ENCODE measurements around the gene UBE2J2.

Gene UBE2J2

GRCh38 chr1:1212780-1213344 is 60.8 kb downstream of the UBE2J2 start:
- Histone ChIP-seq H3K27me3 (ENCODE audit: insufficient read depth, low read length) (no peaks in the 10 kb centered on the region), H3K9ac (ENCODE audit: low read depth, low read length) (no peak overlapping the region), H3K27ac (ENCODE audit: low read length) (no peak overlapping the region), H3K9me3 (ENCODE audit: insufficient read depth, low read depth, low read length) (no peaks in the 10 kb centered on the region), H3K36me3 (ENCODE audit: insufficient read depth, low read depth, low read length) (peaks cover 3% of the 10 kb centered on the region; the same call in 1 of the 2 replicates), H3K4me3 (ENCODE audit: low read length) (no peak overlapping the region), H3K4me1 (ENCODE audit: insufficient read depth, low read length) (no peaks in the 10 kb centered on the region)

GRCh38 chr1:1211541-1212441 is 61.9 kb downstream of the UBE2J2 start:
- no peak overlapping the region for H3K9ac ChIP-seq (ENCODE audit: low read depth, low read length)
- no peaks in the 10 kb centered on the region for H3K9me3 ChIP-seq (ENCODE audit: insufficient read depth, low read depth, low read length)
- H3K4me1 ChIP-seq (ENCODE audit: insufficient read depth, low read length) = no peaks in the 10 kb centered on the region

DNA sequence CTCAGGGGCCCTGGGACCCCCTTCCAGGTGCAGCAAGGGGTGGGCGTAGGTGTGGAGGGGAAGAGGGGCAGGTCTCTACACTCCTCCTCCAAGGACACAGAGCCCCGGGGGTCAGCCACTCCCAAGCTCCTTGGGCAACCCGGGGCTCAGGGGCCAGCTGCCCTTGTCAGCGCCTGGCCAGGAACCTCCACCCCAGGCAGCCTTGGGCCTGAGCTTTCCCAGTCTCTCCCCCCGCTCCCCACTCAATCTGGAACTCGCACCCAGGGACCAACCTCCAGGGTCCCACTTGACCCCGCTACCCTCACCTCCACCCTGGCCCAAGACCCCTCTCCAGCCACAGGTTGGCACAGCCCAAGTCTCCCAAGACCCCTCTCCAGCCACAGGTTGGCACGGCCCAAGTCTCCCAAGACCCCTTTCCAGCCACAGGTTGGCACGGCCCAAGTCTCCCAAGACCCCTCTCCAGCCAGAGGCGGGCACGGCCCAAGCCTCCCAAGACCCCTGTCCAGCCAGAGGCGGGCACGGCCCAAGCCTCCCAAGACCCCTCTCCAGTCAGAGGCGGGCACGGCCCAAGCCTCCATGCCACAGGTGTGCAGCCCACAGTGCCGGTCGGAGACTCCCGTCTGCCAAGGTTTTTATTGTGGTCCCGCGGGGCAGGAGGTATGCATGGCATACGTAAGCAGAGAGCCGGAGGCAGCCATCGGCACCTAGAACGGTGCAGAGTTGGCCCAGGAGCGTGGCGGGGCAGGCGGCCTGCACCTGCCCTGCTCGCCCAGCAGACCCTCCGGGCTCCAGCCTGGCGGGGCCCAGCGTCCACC is 62.7 kb downstream of the UBE2J2 start:
- Histone ChIP-seq H3K27ac (ENCODE audit: low read length) (no peak overlapping the region), H3K9me3 (ENCODE audit: insufficient read depth, low read depth, low read length) (no peaks in the 10 kb centered on the region), H3K4me3 (ENCODE audit: low read length) (no peak overlapping the region), H3K9ac (ENCODE audit: low read depth, low read length) (no peak overlapping the region), H3K27me3 (ENCODE audit: insufficient read depth, low read length) (peaks cover 17% of the 10 kb centered on the region), H3K4me1 (ENCODE audit: insufficient read depth, low read length) (no peaks in the 10 kb centered on the region), H3K36me3 (ENCODE audit: insufficient read depth, low read depth, low read length) (no peaks in the 10 kb centered on the region)

More at GRCh38 chr1:1211541-1212441, 61.9 kb downstream of the UBE2J2 start:
- no peak overlapping the region for H3K4me3 ChIP-seq (ENCODE audit: low read length)
- no peaks in the 10 kb centered on the region for H3K36me3 ChIP-seq (ENCODE audit: insufficient read depth, low read depth, low read length)
- no peak overlapping the region for H3K27ac ChIP-seq (ENCODE audit: low read length)
- peaks cover 8% of the 10 kb centered on the region for H3K27me3 ChIP-seq (ENCODE audit: insufficient read depth, low read length)

DNA sequence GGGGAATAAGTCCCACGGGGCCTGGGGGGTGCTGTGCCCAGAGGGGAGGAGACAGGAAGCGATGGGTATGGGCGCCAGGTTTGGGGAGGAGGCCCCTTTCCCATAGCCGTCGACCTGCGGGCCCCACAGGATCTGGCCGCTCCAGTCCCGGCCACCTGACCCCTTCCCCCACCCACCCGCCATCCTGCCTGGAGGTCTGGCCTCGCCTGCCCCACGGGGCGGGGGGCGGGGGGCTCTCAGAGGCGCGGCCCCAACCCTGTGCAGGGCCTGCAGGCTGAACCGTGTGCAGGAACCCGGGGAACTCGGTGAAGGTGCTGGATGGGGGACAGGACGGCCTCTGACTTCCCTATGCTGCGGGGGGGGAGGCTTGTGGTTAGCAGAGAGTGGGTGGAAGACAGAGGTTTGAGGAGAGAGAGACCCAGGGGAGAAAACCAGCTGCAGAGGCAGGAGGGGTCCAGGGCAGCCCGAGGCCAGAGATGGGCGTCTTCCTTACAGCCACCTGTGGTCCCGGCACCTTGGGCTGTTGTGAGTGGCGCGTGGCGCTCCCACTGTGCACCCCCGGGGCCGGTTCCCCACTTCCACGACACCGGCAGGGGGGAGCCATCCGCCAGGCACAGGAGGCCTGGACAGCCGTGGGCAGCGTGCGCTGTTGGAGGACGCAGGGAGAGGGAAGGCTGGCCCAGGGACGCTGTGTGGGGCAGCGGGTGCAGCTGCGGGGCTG is 64.8 kb downstream of the UBE2J2 start:
- Histone ChIP-seq H3K4me1 (ENCODE audit: insufficient read depth, low read length) (no peaks in the 10 kb centered on the region), H3K9me3 (ENCODE audit: insufficient read depth, low read depth, low read length) (no peaks in the 10 kb centered on the region), H3K4me3 (ENCODE audit: low read length) (no peak overlapping the region), H3K27me3 (ENCODE audit: insufficient read depth, low read length) (peaks cover 30% of the 10 kb centered on the region), H3K9ac (ENCODE audit: low read depth, low read length) (no peak overlapping the region), H3K36me3 (ENCODE audit: insufficient read depth, low read depth, low read length) (no peaks in the 10 kb centered on the region), H3K27ac (ENCODE audit: low read length) (no peak overlapping the region)

DNA sequence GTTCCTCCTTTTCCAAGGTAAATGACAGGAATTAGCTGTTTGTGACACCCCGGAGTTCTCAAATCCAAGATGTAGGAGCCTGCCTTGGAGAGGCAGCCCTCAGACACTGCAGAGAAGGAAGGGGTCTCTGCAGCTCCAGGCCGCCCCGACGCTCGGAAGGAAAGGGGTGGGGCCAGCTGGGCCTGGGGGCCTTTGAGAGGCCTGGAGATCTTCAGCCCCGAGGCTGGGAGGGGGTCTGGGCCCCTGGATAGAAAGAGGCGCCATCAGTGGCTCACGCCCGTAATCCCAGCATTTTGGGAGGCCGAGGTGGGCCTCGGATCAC is 66.1 kb downstream of the UBE2J2 start:
- peaks cover 30% of the 10 kb centered on the region for H3K27me3 ChIP-seq (ENCODE audit: insufficient read depth, low read length)

DNA sequence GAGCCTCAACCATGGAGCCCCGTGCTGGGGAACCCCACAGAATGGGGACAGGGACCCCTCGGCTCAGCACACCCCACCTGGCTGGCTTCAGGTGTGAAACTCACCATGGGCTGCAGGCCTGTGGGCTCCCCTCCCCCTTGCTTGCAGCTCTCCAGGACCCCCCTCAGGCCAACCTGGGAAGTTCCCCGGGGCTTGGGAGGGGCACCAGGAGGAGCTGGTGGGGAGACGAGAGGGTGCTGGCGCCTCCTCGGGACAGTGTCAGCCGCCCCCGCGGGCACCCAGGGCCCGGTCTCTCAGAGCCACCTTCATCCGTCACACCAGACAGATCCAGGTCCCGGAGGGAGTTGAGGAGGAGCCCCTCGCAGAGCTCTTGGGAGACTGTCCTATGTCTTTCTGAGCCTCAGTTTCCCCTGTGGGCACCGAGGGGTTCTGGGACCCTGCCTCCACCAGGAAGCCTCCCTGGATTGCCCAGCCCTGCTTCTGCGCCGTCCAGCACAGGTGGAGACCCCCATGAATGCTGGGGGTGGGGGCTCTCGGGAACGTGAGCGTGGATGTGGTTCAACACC is 66.6 kb downstream of the UBE2J2 start:
- no peak overlapping the region for H3K9ac ChIP-seq (ENCODE audit: low read depth, low read length)
- peak overlapping the region; percentile 53; the same call in 1 of the 2 replicates for H3K4me3 ChIP-seq (ENCODE audit: low read length)
- H3K27ac ChIP-seq (ENCODE audit: low read length) = no peak overlapping the region
- no peaks in the 10 kb centered on the region for H3K4me1 ChIP-seq (ENCODE audit: insufficient read depth, low read length)
- H3K27me3 ChIP-seq (ENCODE audit: insufficient read depth, low read length) = peaks cover 30% of the 10 kb centered on the region
- H3K9me3 ChIP-seq (ENCODE audit: insufficient read depth, low read depth, low read length) = no peaks in the 10 kb centered on the region
- H3K36me3 ChIP-seq (ENCODE audit: insufficient read depth, low read depth, low read length) = no peaks in the 10 kb centered on the region

More for the DNA sequence above, 66.1 kb downstream of the UBE2J2 start:
- Histone ChIP-seq H3K9ac (ENCODE audit: low read depth, low read length) (no peak overlapping the region), H3K4me3 (ENCODE audit: low read length) (no peak overlapping the region), H3K27ac (ENCODE audit: low read length) (no peak overlapping the region), H3K36me3 (ENCODE audit: insufficient read depth, low read depth, low read length) (no peaks in the 10 kb centered on the region), H3K9me3 (ENCODE audit: insufficient read depth, low read depth, low read length) (no peaks in the 10 kb centered on the region), H3K4me1 (ENCODE audit: insufficient read depth, low read length) (no peaks in the 10 kb centered on the region)

DNA sequence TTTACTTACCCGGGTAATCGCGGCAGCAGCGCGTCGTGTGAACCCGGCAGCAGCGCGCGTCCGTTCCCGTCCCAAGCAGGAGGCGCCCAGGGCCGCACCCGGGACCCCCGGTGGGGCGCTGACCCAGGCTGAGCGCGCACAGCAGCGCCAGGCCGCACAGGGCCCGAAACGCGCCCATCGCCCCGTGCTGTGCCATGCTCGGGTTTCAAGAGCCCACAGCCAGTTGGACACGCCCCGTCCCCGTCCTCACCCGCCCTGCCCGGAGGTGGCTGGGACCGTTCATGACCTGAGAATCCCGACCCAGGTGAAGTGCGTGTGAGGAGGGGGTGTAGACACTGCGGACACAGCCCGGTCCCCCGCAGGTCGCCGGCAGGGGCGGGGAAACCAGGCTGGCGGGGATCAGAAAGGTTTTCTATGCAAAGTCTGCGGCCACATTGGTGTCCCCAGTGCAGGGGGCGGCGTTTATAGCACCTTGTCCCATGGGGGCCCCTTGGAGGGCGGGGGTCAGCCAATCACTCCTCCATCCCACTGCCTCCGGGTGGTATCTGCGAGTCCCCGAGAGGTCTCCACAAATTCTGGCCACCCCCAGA is 67.2 kb downstream of the UBE2J2 start, which contains the start of gene TNFRSF18:
Gene TNFRSF18, minus strand, starts transcription at position 217 of the 590 bp plus-strand sequence. Its CDS starts 21 bp downstream, at position 196.
- peak within 1 kb of the TSS; percentile 53; the same call in 1 of the 2 replicates for H3K4me3 ChIP-seq (ENCODE audit: low read length)
- no peaks in the 10 kb centered on the region for H3K9me3 ChIP-seq (ENCODE audit: insufficient read depth, low read depth, low read length)
- H3K27ac ChIP-seq (ENCODE audit: low read length) = no peak within 1 kb of the TSS
- no peaks in the 10 kb centered on the region for H3K36me3 ChIP-seq (ENCODE audit: insufficient read depth, low read depth, low read length)
- peaks cover 30% of the 10 kb centered on the region for H3K27me3 ChIP-seq (ENCODE audit: insufficient read depth, low read length)
- no peaks in the 10 kb centered on the region for H3K4me1 ChIP-seq (ENCODE audit: insufficient read depth, low read length)
- H3K9ac ChIP-seq (ENCODE audit: low read depth, low read length) = no peak within 1 kb of the TSS

GRCh38 chr1:1205769-1206375 is 67.8 kb downstream of the UBE2J2 start:
- Histone ChIP-seq H3K36me3 (ENCODE audit: insufficient read depth, low read depth, low read length) (no peaks in the 10 kb centered on the region), H3K9me3 (ENCODE audit: insufficient read depth, low read depth, low read length) (no peaks in the 10 kb centered on the region), H3K9ac (ENCODE audit: low read depth, low read length) (no peak overlapping the region), H3K4me3 (ENCODE audit: low read length) (peak overlapping the region; percentile 53; the same call in 1 of the 2 replicates), H3K4me1 (ENCODE audit: insufficient read depth, low read length) (no peaks in the 10 kb centered on the region), H3K27ac (ENCODE audit: low read length) (no peak overlapping the region), H3K27me3 (ENCODE audit: insufficient read depth, low read length) (peaks cover 30% of the 10 kb centered on the region)

GRCh38 chr1:1204998-1205768 is 68.5 kb downstream of the UBE2J2 start:
- Histone ChIP-seq H3K27me3 (ENCODE audit: insufficient read depth, low read length) (peaks cover 35% of the 10 kb centered on the region), H3K27ac (ENCODE audit: low read length) (no peak overlapping the region), H3K9me3 (ENCODE audit: insufficient read depth, low read depth, low read length) (no peaks in the 10 kb centered on the region), H3K4me3 (ENCODE audit: low read length) (no peak overlapping the region), H3K4me1 (ENCODE audit: insufficient read depth, low read length) (no peaks in the 10 kb centered on the region), H3K9ac (ENCODE audit: low read depth, low read length) (no peak overlapping the region), H3K36me3 (ENCODE audit: insufficient read depth, low read depth, low read length) (no peaks in the 10 kb centered on the region)

DNA sequence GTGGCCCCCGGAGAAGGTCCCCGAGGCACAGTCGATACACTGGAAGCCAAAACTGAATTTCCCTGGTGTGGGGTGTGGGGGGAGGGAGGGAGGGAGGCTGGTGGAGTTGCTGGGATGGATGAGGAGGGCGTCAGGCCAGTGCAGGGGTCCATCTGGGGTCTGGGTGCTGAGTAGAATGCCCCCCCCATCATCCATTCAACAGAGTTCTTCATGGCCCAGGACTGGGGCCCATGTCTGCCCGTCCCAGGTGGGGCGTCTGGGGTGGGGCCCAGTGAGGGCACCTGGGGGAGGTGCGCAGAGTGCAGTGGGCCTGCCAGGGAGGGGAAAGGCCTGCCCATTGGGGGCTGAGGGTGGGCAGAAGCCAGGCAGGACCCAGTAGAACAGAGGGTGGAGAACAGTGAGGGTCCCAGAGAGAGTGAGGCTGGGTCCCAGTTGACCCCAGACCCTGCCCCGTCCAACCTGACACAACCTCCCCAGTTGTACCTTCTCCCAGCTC is 69.2 kb downstream of the UBE2J2 start:
- no peak overlapping the region for H3K27ac ChIP-seq (ENCODE audit: low read length)
- H3K9ac ChIP-seq (ENCODE audit: low read depth, low read length) = no peak overlapping the region
- H3K27me3 ChIP-seq (ENCODE audit: insufficient read depth, low read length) = peaks cover 41% of the 10 kb centered on the region
- no peaks in the 10 kb centered on the region for H3K4me1 ChIP-seq (ENCODE audit: insufficient read depth, low read length)
- H3K9me3 ChIP-seq (ENCODE audit: insufficient read depth, low read depth, low read length) = no peaks in the 10 kb centered on the region
- no peaks in the 10 kb centered on the region for H3K36me3 ChIP-seq (ENCODE audit: insufficient read depth, low read depth, low read length)
- H3K4me3 ChIP-seq (ENCODE audit: low read length) = no peak overlapping the region

Measured in iPS-20b (cell line).